ENCODE data around the gene PXK. TPM values are rescaled to one million over a fixed set of nuclear protein-coding genes. Genes with fewer than 3 reads are reported as not detected.

PXK gene
- total and polyA plus RNA-seq, 10 of the 15 experiments (the other 5 are each of a cell fraction or from before 2014, with no cell fraction given): 8.4 to 38.0 (median 27.6) TPM

DNA sequence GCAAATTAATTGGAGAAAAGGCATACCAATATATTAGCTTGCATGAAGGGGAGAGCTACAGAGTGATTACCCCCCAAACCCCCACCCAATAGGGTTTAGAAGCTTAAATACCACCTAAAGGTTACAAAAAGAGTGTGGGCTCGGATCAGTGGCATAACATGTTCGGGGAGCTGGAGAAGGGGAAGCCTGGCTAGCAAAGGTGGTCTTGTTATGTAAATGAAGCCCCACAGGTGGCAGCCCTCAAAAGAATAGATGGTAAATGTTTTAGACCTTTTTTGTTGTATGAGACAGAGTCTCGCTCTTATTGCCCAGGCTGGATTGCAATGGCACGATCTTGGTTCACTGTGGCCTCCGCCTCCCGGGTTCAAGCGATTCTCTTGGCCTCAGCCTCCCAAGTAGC, 10.9 kb upstream of the PXK start:
- ChIA-PET POLR2A (no interaction called here), RAD21 (ENCODE audit: unreplicated experiment) (interaction anchor here (1.0 to 1.5 kb wide), 8 partner anchors 14 to 308 kb away, joined by 3 to 5 read pairs (median 3); no protein-coding TSS in a partner anchor), SMC1A (ENCODE audit: uncharacterized antibody, unreplicated experiment) (interaction anchor here (0.7 to 2.7 kb wide), 10 partner anchors 12 to 308 kb away, joined by 3 to 11 read pairs (median 4); partner anchors contain the start of genes HTD2 and RPP14), CTCF (interaction anchor here (0.6 to 13.0 kb wide), 19 partner anchors 9 to 309 kb away, joined by 3 to 112 read pairs (median 4); partner anchors contain the start of genes HTD2, PXK and RPP14)
- Histone ChIP-seq H2AFZ (ENCODE audit: control insufficient read depth, low read depth, low read length) (no peak overlapping the region), H3K9me3 (replicated peaks; ENCODE audit: control insufficient read depth, insufficient read depth, low read length) (no peaks in the 10 kb centered on the region), H3K4me3 (no peak overlapping the region), H3K79me2 (ENCODE audit: control insufficient read depth, insufficient read depth, low read length) (no peaks in the 10 kb centered on the region), H3K4me1 (ENCODE audit: control insufficient read depth, insufficient read depth, low read length) (peaks cover 17% of the 10 kb centered on the region), H3K4me2 (ENCODE audit: control insufficient read depth, insufficient read depth) (no peak overlapping the region), H3K27ac (ENCODE audit: control insufficient read depth, insufficient read depth) (no peak overlapping the region), H3K27me3 (replicated peaks in 1 of 2; ENCODE audit: control insufficient read depth in 2 of 2, insufficient read depth in 2 of 2, low read length in 1 of 2) (no peaks in the 10 kb centered on the region), H4K20me1 (ENCODE audit: control insufficient read depth, insufficient read depth) (no peaks in the 10 kb centered on the region), H3K36me3 (ENCODE audit: control insufficient read depth in 2 of 2, insufficient read depth in 2 of 2, low read length in 1 of 2) (peaks cover 2 to 17% of the 10 kb centered on the region in 2 experiments; a peak in 3 of 4 replicates), H3K9ac (ENCODE audit: control insufficient read depth, insufficient read depth, low read length) (no peak overlapping the region)
- DNase-seq (ENCODE audit: low read depth, low spot score) (no peak), FAIRE-seq (no peak), ATAC-seq (no peak)
- intact Hi-C loops (cut with micrococcal nuclease; ENCODE audit: unreplicated experiment) (loop anchor here (1.0 to 2.0 kb wide), 2 partner anchors 93 to 211 kb away; no protein-coding TSS in a partner anchor), in situ Hi-C loops (cut with MboI) (loop anchor here (10.0 kb wide), 1 partner anchor 213 kb away; the partner anchor contains the start of gene ACOX2)
- TF ChIP-seq SPI1 (IDR thresholded peaks at IDR 0.05; ENCODE audit: borderline replicate concordance, insufficient read depth, low read depth, low read length): no peak
- TF ChIP-seq NFIC (IDR thresholded peaks at IDR 0.05; ENCODE audit: low read depth, low read length): no peak
- no peak for TF ChIP-seq TAF1 (IDR thresholded peaks at IDR 0.05; ENCODE audit: borderline replicate concordance, low read depth, low read length)
- no peak for TF ChIP-seq BCL11A (IDR thresholded peaks at IDR 0.05; ENCODE audit: low read depth, low read length)
- no peak for TF ChIP-seq EGR1 (IDR thresholded peaks at IDR 0.05; ENCODE audit: borderline replicate concordance in 1 of 2, low read depth in 2 of 2, low read length in 2 of 2)
- TF ChIP-seq RUNX3 (IDR thresholded peaks at IDR 0.05; ENCODE audit: low read length): no peak
- TF ChIP-seq MYB (IDR thresholded peaks at IDR 0.05; ENCODE audit: borderline replicate concordance, low read depth, low read length): no peak
- no peak for TF ChIP-seq POLR2A (IDR thresholded peaks at IDR 0.05; ENCODE audit: low read depth, low read length)
- no peak for TF ChIP-seq TCF7 (IDR thresholded peaks at IDR 0.05; ENCODE audit: borderline replicate concordance)
- TF ChIP-seq ZNF274 (IDR thresholded peaks at IDR 0.05; ENCODE audit: insufficient read depth, insufficient read length): no peak
- TF ChIP-seq, protein P1, sequence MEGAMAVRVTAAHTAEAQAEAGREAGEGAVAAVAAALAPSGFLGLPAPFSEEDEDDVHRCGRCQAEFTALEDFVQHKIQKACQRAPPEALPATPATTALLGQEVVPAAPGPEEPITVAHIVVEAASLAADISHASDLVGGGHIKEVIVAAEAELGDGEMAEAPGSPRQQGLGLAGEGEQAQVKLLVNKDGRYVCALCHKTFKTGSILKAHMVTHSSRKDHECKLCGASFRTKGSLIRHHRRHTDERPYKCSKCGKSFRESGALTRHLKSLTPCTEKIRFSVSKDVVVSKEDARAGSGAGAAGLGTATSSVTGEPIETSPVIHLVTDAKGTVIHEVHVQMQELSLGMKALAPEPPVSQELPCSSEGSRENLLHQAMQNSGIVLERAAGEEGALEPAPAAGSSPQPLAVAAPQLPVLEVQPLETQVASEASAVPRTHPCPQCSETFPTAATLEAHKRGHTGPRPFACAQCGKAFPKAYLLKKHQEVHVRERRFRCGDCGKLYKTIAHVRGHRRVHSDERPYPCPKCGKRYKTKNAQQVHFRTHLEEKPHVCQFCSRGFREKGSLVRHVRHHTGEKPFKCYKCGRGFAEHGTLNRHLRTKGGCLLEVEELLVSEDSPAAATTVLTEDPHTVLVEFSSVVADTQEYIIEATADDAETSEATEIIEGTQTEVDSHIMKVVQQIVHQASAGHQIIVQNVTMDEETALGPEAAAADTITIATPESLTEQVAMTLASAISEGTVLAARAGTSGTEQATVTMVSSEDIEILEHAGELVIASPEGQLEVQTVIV (IDR thresholded peaks at IDR 0.05; ENCODE audit: borderline replicate concordance, partially characterized antibody): no peak
- 90% methylated on average over 7 of the region's 7 CpGs for WGBS (ENCODE audit: insufficient coverage, insufficient replicate concordance, low lambda C conversion rate, missing lambda C conversion rate)
- BruUV-seq (replicated peaks): no TSS peak
